Transverse colon (tissue), 4 donors: Measurements from ENCODE around the gene RAB27A.

ENCODE experiments used
- POLR2A ChIP-seq: fragments of 450-650 bp; IDR thresholded peaks from one replicate; pipeline ENCODE4 v1.6.1; 2016; ENCODE audit warnings: antibody characterized with exemption, mild to moderate bottlenecking, moderate library complexity
- POLR2AphosphoS5 ChIP-seq, 3 donors: sonication (generic); formaldehyde crosslinking; IDR thresholded peaks; one replicate each; pipeline ENCODE4 v1.6.1; 2016; ENCODE audit warnings: antibody characterized with exemption in 3 of 3
- TF ChIP-seq, protein P1 (sequence below), 5 experiments: fragments of 200-600 bp in 3 of 5; fragments of 450-650 bp in 2 of 5; sonication (generic) in 3 of 5; IDR thresholded peaks; 1 replicate in 2 of 5; 2 replicates in 3 of 5; pipeline ENCODE4 v1.5.1; 2016 to 2017; ENCODE audit warnings: antibody characterized with exemption in 5 of 5, inconsistent platforms in 3 of 5, mild to moderate bottlenecking in 2 of 5, moderate library complexity in 1 of 5

DNA sequence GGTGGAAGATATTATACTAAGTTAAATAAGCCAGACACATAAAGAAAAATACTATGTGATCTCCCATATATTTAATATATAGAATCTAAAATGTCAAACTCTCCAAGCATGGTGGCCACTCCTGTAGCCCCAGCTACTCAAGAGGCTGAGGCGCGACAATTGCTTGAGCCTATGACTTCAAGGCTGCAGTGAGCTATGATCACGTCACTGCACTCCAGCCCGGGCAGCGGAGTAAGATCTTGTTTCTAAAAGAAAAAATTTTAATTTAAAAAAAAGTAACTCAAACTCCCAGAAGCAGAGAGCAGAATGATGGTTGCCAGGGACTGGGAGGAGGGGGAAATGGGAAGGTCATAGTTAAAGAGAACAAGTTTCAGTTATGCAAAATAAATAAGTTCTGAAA lies 13.3 kb downstream of the RAB27A start:
- TF ChIP-seq, protein P1, sequence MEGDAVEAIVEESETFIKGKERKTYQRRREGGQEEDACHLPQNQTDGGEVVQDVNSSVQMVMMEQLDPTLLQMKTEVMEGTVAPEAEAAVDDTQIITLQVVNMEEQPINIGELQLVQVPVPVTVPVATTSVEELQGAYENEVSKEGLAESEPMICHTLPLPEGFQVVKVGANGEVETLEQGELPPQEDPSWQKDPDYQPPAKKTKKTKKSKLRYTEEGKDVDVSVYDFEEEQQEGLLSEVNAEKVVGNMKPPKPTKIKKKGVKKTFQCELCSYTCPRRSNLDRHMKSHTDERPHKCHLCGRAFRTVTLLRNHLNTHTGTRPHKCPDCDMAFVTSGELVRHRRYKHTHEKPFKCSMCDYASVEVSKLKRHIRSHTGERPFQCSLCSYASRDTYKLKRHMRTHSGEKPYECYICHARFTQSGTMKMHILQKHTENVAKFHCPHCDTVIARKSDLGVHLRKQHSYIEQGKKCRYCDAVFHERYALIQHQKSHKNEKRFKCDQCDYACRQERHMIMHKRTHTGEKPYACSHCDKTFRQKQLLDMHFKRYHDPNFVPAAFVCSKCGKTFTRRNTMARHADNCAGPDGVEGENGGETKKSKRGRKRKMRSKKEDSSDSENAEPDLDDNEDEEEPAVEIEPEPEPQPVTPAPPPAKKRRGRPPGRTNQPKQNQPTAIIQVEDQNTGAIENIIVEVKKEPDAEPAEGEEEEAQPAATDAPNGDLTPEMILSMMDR (IDR thresholded peaks at IDR 0.05), result no peak
- TF ChIP-seq POLR2A (no peak), POLR2AphosphoS5 (IDR thresholded peaks at IDR 0.05) (no peak)
